NCI-H774 (cell line): Measurements from ENCODE around the gene EYA4.

Experiments
- DNase-seq: peaks from one replicate; lab custom pipeline; 2025; lab: John Stamatoyannopoulos, UW

The EYA4 gene

GRCh38 chr6:133456944-133457343 lies 215.8 kb downstream of the EYA4 start:
- DNase-seq = no peak

- no peak for DNase-seq
These were observed 218.9 kb downstream of the EYA4 start for GRCh38 chr6:133460101-133460500.

DNA sequence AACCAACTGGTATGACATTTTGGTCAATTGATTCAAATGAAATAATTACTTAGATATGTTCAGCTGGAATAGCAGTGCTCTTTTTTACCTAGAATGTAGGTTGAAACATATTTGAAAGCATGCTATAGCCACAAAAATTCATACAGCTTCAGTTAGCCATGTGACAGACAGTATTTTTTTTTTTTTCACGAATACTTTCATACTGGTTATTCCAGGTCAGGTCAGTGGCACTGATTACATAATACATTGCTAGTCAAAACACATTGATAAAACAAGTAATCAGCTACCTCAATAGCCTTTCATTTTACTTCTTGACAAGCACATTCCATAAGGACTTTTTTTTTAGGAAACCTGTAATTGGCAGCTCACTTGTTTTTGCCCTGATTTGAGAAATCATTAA lies 222.6 kb downstream of the EYA4 start:
- DNase-seq = no peak

GRCh38 chr6:133466680-133467079 lies 225.5 kb downstream of the EYA4 start:
- DNase-seq = no peak

DNA sequence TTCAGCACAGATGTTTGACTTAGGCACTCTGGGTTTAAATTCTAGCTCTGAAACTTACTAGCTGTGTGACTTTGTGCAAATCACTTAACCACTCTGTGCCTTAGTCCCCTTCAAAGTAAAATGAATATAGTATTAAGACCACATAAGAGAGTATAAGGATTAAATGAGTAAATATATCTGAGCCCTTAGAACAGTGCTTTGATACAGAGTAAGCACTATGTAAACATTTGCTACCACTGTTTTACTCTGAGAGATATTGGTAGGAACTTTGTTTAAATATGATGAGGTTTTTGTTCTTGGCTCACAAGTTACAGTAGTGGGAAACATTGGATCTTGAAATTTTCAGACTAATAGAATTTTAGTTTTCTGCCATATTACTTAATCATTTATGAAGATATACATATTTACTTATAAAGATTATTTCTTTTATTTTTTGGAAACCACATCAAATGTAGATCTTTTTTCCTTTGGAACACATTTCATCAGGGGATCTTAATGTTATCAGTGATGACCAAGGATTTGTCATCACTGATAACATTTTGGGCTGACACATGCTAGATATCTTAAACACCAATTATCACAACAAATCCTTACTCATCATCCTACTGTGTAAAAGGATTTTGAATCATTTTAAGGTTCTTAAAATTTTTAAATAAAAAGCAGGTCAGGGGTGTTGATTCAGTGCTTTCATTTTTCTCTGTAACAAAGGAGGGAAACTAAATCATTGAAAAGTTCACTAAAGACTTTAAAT lies 226.2 kb downstream of the EYA4 start:
- no peak for DNase-seq

- DNase-seq = no peak
These were observed 226.8 kb downstream of the EYA4 start for GRCh38 chr6:133467982-133468380.

DNA sequence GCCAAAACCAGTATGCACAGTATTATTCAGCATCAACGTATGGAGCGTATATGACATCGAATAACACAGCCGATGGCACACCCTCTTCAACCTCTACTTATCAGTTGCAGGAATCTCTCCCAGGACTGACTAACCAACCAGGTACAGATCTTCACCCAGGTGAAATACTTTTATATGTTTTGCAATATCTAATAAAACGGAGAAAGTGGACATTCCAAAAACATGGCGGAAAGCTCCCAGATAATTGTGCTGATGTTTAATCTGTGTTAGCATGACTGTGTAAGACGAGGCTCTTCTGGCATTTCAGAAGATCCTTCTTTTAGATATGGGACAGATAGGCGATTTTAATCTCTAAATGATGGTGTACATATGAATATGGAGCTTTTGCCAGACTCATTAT lies 227.4 kb downstream of the EYA4 start:
- DNase-seq = no peak

DNA sequence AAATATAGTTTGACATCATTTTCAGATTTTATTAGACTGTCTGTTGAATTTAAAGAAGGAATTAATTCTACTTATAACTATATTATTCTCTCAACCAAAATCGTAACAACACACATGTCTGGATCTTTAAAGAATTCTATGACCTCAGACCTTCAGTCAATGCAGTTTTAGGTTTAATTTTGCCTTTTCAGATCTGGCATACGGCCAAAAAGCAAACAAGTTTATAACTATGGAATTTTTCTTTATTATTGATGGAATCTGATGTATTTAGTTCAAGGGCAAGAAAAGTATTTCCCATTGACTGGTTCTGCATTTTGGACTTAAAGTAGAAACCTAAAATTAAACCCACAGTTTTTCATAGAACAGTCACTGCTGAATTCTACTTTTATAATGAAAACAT lies 233.4 kb downstream of the EYA4 start:
- no peak for DNase-seq

GRCh38 chr6:133478673-133479072 lies 237.5 kb downstream of the EYA4 start:
- DNase-seq = no peak

- no peak for DNase-seq
These were observed 246.0 kb downstream of the EYA4 start for GRCh38 chr6:133487174-133487573.

GRCh38 chr6:133495205-133495903 lies 254.2 kb downstream of the EYA4 start:
- DNase-seq = no peak

DNA sequence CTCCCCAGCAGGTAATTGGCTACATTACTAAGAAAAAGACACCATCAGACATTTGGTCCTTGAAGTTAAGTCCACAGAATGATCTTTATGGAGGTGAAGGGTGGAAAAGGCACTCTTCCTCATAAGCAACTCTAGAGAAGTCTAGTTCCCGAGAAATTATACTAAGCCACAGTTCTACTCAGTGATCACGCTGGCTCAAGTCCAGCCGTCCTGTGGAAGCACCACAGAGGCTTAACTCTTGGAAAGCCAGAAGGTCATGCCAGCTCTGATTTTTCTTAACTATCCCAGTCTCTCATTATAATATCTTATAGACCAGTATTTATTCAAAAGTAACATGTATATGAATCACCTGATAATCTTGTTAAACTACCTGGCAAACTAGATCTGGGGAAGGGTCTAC lies 258.5 kb downstream of the EYA4 start:
- DNase-seq = no peak

DNA sequence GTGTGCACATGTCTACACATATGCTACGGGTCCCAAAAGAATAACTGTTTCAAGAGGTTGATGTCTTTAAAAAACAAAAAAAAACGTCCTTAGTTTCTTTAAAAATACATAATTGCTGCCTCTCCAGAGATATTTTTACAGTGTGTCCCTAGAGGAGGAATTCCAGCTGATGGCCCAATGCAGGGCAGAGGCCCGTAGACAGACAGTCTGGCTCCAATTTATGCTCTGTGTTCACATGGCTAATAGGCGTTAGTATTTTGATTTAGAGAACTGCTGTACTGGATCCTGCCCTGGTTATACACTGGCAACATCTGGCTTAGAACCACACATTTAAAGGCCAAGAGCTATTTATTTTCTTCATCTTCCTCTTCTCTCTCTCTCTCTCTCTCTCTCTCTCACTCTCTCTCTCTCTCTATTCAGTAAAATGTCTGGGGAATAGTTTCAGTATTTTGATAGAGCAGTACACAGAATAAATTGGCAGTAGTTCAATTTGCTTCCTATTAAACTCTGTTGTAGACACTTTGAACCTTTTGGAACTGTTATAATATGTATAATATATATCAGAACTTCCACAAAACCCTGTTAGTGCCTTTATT lies 260.6 kb downstream of the EYA4 start:
- no peak for DNase-seq

DNA sequence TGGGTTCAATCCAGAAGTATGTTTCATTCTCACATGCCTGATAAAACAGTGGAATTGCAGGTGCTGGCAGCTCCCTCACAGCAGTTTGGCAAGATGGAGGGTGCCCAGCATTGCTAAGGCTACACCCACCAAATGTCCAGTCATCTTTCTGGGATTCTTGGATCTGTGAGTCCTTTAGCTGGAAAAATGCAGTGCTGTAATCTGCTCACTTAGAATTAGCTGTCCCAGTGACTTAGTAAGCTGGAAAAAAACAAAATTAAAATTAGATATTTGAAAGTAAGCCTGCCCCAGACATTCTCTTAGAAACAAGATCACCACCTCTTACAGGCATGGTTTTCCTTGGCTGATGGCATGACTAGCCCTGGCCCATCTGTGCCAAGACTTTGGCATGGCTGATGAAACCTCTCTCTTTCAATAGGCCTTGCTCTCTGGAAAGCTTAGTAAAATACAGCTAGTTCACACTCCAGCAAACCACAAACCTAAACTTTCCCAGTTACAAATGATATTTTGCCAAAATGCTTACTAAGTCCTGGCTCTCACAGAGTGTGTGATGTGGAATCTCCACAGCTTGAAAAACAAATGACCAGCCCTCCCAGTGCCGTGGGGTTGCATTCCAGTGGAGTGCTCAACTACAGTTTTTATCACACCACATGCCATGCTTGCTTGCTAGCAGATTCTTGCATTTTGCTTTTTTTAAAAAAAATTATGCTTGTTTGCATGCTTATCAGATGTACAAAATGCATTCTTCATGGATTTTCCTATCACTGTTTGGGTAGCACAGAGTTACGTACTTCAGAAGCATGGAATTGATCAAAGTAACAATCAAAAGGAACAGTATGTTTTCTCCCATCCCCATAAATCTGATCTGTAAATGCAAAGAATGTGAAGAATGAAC lies 261.5 kb downstream of the EYA4 start:
- DNase-seq = no peak

DNA sequence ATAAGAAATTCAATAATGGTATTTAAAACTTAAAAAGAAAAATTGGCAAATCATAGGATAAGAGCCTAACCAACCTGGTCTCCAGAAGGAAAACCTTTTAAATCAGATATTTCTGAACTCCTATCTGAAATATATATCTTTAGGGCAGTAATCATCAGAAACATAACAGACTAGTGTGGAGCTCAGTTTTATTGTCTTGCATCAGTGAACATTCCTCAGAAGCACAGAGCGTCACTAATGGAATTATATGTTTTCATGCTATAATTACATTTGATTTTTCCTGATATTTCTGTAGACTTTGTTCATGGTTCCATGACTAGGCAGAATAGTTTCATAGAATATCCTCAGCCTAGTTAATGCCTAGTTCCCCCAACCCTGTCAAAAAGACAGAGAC lies 262.2 kb downstream of the EYA4 start:
- no peak for DNase-seq

DNA sequence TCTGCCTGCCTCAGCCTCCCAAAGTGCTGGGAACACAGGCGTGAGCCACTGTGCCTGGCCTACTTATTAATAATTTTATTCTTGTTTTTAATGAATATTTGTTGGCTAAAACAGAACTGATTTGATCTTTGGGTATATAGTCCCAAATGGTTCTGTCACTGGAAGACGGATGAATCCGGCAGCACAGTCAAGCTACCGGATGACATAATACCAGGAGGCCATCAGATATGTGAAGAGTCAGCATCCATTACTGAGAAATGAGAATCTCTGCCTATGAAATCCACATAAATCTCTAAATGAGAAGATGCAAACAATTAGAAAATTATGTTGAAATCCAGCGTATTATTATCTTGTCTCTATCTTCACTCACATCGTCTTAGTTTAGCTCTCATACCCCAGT lies 263.0 kb downstream of the EYA4 start:
- DNase-seq = no peak

DNA sequence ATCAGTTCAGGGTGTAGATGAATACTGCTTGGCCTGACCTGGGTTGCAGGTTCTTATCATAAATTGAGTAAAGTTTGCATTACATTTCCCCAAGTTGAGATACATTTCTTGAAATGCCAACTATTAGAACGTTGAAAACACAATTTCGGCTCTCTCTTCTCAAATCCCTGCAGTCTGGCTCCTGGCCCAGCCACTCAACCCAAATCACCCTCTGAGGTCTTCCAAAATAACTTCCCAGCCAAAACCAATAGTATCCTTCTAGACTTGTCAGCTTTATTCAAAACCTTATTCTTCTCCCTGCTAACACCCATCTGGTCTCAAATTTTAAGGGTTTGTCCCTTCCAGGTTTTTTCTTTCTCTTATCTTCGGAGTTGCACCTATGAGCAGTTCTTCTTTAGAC lies 263.6 kb downstream of the EYA4 start:
- no peak for DNase-seq

GRCh38 chr6:133505681-133506080 lies 264.5 kb downstream of the EYA4 start:
- no peak for DNase-seq

DNA sequence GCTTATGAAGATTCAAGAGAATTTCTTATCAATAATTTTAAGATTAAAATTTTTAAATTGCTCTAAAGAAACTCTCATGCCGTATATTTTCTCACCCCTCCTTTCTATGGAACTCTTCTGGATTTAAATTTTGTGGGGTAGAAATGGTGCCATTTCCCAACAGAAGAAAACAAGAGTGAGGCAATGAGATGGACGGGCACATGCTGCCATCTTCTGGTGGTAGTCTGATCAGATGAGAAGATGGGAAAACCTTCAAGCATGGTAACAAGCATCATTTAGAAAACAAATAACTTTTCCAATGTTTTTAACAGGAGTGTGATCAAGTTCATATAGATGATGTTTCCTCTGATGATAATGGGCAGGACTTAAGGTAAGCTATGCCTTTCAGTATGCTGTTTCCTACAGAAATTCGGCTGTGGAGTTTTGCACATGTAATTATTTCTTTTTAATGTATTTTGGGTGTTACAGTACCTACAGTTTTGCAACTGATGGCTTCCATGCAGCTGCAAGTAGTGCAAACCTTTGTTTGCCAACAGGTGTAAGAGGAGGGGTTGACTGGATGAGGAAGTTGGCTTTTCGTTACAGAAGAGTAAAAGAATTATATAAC lies 271.4 kb downstream of the EYA4 start:
- DNase-seq = peak; percentile 34

DNA sequence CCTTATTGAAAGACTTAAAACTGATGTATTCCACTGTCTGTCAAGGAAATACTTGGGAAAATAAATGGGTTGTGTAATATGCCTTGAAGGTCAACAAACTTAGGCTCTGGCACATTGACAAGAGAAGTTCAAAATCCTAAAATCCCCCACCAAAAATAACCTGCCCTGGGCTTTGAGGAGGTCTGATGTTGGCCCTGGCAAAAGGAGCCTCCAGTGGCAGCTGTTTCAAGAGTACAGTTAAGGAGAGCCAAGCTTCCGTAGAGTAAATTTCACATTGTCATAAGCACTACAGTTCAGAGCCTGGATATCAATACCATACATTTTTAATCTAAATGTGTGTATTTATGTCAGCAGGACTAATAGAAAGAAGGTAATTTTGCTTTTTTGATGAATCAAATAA lies 282.7 kb downstream of the EYA4 start:
- DNase-seq = no peak

DNA sequence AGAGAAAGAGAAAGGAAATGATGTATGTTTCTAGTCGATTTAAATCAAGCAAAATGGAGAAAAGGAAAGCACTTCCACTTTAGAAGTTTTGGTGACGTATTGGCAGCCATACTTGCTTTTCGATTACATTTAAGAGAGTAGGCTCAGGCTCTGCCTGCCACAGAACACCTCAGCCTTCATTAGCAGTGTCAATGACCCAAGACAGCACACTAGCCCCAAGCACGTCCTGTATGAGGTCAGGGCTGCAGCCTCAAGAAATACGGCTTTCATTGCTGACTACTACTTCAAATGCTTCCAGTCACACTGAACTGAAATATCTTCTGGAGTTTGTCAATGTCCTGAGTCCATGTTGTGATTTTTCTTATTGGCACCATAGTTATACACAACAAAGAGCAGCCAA lies 285.3 kb downstream of the EYA4 start:
- no peak for DNase-seq

DNA sequence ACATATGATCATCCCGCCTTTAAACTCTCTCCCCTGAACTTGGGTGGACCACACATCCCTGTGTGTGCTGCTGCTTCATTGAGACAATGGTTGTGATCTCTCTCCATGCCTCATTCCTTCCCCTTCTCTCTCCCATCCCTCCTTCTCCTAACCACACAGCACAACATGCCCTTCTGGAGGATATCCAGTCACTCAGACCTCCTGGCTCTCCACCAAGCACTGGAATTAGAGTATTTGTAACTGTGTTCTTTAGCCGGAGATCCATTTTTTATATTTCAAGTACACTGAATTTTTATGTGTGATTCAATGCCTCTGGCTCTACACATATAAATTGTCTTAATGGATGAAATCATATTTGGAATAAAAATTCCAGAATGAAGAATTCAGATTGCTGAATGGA lies 287.4 kb downstream of the EYA4 start:
- no peak for DNase-seq
